NCI-H748 (cell line): Measurements from ENCODE around the gene MS4A6E.

ENCODE experiments used
- DNase-seq: peaks from one replicate; lab custom pipeline; 2025; ENCODE audit not compliant: unreplicated experiment; lab: John Stamatoyannopoulos, UW

The MS4A6E gene

GRCh38 chr11:60371854-60372253, 44.8 kb downstream of the MS4A6E start:
- no peak for DNase-seq

- DNase-seq = no peak
These were observed 45.7 kb downstream of the MS4A6E start for GRCh38 chr11:60372767-60373166.

GRCh38 chr11:60375316-60375715, 48.3 kb downstream of the MS4A6E start:
- DNase-seq = no peak

GRCh38 chr11:60376601-60377000, 49.5 kb downstream of the MS4A6E start:
- DNase-seq = no peak

- no peak for DNase-seq
These were observed 50.5 kb downstream of the MS4A6E start for GRCh38 chr11:60377401-60378136.

- no peak for DNase-seq
These were observed 51.3 kb downstream of the MS4A6E start, which contains the start of gene MS4A7 for GRCh38 chr11:60378354-60378753. MS4A7 (plus strand) TSS chr11:60378532; CDS start chr11:60383142, 4,610 bp downstream.

GRCh38 chr11:60389279-60389910, 62.3 kb downstream of the MS4A6E start:
- DNase-seq = no peak

GRCh38 chr11:60390419-60390818, 63.4 kb downstream of the MS4A6E start:
- no peak for DNase-seq
